GM21515 (cell line): Measurements from ENCODE around the gene SIN3A.
"Not testable (repeated sequence)": the region's sequence is repeated elsewhere in the genome, so short reads cannot be mapped to it uniquely, and the experiment has no call there.

ENCODE experiments used
- ATAC-seq: cut with Tn5 transposase; IDR thresholded peaks from one replicate; pipeline ENCODE4 v1.9.1; 2021; ENCODE audit not compliant: unreplicated experiment

SIN3A gene

GRCh38 chr15:75450307-75451201 lies 936 bp downstream of the SIN3A start:
- peak; percentile 21 for ATAC-seq

DNA sequence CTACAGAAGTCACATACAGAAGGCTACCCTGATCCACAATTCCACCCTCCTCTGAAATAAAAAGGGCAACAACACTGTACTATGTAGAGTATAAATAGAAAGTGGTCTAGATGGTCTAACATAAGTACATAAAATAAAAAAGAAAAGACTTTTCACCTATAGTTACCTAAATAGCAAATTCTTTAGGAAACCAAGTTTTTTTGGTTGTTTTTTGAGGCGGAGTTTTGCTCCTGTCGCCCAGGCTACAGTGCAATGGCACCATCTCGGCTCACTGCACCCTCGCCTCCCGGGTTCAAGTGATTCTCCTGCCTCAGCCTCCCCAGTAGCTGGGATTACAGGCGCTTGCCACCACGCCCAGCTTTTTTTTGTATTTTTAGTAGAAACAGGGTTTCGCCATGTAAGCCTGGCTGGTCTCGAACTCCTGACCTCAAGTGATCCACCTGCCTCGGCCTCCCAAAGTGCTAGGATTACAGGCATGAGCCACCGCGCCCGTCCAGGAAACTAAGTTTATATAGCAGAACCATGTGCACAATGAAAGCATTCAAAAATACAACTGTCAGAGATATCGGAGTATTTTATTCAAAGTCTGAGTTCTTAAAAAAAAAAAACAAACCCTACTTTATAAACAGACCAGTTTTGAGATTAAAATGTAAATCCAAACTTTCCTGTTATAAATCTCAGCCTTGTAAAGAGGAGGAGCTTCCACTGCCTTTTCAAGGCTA lies 1.7 kb downstream of the SIN3A start:
- no peak for ATAC-seq

DNA sequence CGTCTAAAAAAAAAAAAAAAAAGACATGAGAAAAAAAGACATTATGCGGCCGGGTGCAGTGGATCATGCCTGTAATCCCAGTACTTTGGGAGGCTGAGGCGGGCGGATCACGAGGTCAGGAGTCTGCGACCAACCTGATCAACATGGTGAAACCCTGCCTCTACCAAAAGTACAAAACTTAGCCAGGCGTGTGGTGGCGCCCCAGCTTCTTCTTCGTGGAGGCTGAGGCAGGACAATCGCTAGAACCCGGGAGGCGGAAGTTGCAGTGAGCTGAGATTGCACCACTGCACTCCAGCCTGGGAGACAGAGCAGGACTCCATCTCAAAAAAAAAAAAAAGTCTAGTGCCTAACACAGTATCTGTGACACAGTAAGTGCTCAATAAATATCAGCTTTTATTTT lies 3.3 kb downstream of the SIN3A start:
- ATAC-seq: not testable (repeated sequence)

DNA sequence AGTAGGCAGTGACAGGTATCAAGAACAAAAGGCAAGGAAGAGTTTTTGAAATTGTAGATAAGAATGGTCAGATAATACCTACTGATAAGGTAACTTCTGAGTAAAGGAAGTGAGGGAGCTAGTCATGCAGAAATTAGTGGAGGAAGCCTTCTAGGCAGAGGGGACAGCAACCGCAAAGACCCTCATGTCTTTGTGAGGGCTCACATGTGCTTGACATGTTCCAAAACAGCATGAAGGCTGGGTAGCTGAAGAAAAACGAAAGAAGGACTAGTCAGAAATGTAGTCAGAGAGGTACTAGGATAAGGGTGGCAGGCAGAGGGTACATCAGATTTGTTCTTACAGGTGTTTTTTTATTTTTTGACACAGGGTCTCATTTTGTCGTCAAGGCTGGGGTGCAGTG lies 5.3 kb downstream of the SIN3A start:
- ATAC-seq: no peak

GRCh38 chr15:75445324-75445723 lies 6.2 kb downstream of the SIN3A start:
- not testable (repeated sequence) for ATAC-seq

DNA sequence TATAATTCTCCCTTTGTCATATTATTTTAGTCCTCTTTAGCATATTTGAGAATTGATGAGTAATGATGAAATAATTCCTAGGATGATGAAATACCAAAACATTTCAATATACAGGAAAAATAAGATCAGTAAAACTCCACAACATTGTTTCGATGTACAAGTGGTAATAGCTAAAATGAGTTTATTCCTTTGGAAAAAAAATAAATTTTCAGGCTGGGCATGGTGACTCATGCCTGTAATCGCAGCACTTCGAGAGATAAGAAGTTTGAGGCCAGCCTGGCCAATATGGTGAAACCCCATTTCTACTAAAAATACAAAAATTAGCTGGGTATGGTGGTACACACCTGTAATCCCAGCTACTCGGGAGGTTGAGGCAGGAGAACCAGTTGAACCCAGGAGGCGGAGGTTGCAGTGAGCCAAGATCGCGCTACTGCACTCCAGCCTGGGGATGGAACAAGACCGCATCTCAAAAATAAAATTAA lies 7.5 kb downstream of the SIN3A start:
- not testable (repeated sequence) for ATAC-seq

- ATAC-seq: no peak
Observed at GRCh38 chr15:75437721-75438120, 13.8 kb downstream of the SIN3A start.

- ATAC-seq: no peak
Observed at GRCh38 chr15:75436881-75437280, 14.6 kb downstream of the SIN3A start.

- no peak for ATAC-seq
Observed at GRCh38 chr15:75431682-75432081, 19.8 kb downstream of the SIN3A start.

GRCh38 chr15:75431270-75431669 lies 20.2 kb downstream of the SIN3A start:
- ATAC-seq: no peak

DNA sequence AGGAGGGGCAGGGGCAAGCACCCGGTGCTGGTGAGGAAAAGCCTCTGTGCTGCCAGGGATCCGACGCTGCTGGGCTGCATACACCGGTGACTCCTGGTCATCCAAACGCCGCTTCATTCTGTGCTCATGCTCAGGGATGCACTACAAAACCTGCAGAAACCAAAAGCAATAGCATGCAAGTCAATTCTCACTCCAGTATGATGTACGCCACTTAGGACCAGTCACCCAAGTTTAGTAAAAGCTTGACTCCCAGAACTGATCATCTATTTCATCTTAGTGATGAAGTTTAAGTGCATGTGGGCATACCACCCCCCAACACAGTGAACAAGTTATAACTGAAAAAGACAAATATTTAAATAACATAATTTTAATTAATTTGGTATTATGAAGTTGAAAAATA lies 21.2 kb downstream of the SIN3A start:
- no peak for ATAC-seq

DNA sequence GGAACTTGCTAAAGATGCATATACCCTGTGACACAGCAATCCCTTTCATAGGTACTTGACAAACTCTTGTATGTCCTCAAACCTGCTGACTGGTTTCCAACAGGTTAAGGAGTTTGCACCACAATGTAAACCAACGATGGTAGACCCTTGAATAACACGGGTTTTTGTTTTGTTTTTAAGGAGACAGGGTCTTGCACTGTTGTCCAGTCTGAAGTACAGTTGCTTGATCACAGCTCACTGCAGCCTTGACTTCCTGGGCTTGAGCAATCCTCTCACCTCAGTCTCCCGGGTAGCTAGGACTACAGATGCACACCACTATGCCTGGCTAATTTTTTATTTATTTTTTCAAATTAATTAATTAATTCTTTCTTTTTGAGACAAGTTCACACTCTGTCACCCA lies 23.3 kb downstream of the SIN3A start:
- no peak for ATAC-seq

GRCh38 chr15:75425966-75426500 lies 25.5 kb downstream of the SIN3A start:
- no peak for ATAC-seq

GRCh38 chr15:75422554-75422953 lies 28.9 kb downstream of the SIN3A start:
- ATAC-seq: no peak

DNA sequence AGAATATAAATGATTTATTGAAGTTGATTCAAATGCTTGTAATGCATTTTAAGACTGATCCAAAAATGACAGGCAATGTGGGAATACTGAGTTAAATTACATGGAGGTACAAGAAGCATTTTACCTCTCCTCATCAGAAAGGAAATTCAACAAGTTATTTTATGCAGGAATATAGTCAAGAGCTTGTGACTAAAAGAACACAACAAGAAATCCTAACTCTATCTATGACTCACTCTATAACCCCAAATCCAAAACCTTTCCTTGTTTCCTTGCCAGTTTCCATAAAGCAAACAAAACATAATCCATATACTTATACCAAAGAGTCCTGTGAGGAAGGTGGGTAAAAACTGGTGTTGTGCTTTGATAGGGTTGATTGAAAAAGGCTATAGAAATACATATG lies 30.8 kb downstream of the SIN3A start:
- no peak for ATAC-seq

DNA sequence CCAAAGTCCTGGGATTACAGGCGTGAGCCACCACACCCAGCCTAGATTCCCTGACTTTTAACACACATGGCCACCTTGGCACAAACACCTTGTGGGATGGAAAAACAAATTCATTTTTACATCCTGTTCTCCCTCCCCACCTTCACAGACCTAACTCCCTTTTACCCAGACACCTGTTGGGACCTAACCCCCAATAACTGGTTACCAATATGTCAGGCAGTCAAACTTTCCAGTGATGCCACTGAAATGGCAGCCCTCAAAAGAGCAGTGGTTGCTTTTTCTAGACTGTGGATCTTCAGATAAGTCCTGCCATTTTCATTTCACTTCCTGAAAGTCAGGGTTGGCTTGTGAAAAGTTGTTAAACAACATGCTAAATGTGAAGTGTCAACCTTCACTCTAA lies 34.9 kb downstream of the SIN3A start:
- ATAC-seq: no peak

- ATAC-seq: no peak
Observed at GRCh38 chr15:75410196-75410595, 41.3 kb downstream of the SIN3A start.

DNA sequence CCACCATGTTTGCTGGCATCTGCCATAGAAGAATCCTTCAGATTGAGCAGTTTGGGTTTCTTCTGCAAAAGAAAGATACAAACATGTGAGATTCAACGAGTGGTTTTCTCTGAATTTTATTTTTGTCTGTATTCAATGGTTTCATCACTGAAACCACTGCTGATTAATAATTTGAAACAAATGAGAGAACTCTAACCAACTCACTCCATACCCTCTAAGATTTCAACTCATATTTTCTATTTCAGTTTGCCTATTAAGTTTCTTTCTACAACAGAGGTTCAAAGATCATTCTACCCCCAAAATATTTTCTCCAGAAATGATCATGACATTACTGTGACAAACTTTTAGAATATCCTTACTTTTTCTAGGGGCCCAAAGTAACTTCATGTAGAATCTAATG lies 44.4 kb downstream of the SIN3A start:
- ATAC-seq: no peak

DNA sequence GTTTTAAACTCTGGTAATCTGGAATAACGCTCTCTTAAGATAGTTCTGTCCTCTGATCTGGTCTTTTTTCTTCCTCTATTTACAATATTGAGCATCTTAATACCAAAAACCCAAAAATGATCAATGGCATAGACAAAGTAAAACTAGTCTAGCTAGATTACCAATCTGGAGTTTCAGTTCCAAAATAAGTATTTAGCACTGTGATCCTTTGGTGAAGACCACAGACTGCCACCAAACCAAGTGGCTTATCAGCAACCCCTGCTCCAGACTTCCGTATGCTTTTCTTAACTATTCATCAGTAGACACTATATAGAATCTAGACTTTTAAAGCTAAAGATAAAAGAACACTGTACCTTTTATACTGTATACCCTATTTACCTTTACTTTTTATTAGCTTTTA lies 47.6 kb downstream of the SIN3A start:
- ATAC-seq: no peak

DNA sequence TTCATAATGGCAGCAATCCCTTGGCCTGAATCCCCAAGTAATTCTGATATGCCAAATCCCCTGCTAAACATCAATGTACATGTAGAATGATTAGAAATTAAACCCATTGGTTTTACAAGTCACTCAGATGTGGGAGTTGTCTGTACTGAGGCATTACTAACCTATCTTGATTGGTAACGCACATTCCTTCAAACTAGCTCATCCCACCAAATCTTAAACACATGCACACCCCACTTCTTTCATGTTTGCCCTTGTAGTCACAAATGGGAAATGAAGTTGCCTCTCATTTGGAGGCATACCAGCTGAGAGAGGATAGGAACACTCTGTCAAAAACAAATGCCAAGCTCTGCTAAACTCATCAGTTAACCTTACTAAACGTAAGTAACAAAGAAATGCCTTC lies 54.0 kb downstream of the SIN3A start:
- no peak for ATAC-seq

- ATAC-seq: no peak
Observed at GRCh38 chr15:75389791-75390382, 61.6 kb downstream of the SIN3A start.
